Mesenchymal stem cell (in vitro differentiated cells and primary cell): ENCODE results near the gene SPEM1.
"Not testable (repeated sequence)": the region's sequence is repeated elsewhere in the genome, so short reads cannot be mapped to it uniquely, and the experiment has no call there.

Experiments used
- DNase-seq: peaks from one replicate; pipeline ENCODE4 v3.0.0-alpha.2; 2013
- H2AFZ ChIP-seq: one replicate; pipeline ENCODE4 v1.6.1; 2013; ENCODE audit warnings: low read depth, mild to moderate bottlenecking, control low read depth, inconsistent platforms, low read length, moderate library complexity
- H2AK5ac ChIP-seq: 2 replicates; pipeline ENCODE4 v1.6.1; 2013; ENCODE audit warnings: low read length, moderate library complexity, mild to moderate bottlenecking, inconsistent platforms; ENCODE audit not compliant: severe bottlenecking
- H2BK120ac ChIP-seq: one replicate; pipeline ENCODE4 v1.6.1; 2013; ENCODE audit warnings: low read depth, mild to moderate bottlenecking, inconsistent platforms, low read length, moderate library complexity
- H2BK12ac ChIP-seq, 2 experiments: one replicate each; pipeline ENCODE4 v1.6.1; 2013; ENCODE audit warnings: inconsistent platforms in 2 of 2, low read length in 2 of 2, mild to moderate bottlenecking in 2 of 2, moderate library complexity in 2 of 2, control low read depth in 1 of 2
- H2BK15ac ChIP-seq: one replicate; pipeline ENCODE4 v1.6.1; 2013; ENCODE audit warnings: mild to moderate bottlenecking, low read depth, inconsistent platforms; ENCODE audit not compliant: poor library complexity, severe bottlenecking
- H2BK5ac ChIP-seq: 2 replicates; pipeline ENCODE4 v1.6.1; 2013; ENCODE audit warnings: low read depth, mild to moderate bottlenecking, low read length, control low read depth, inconsistent platforms; ENCODE audit not compliant: poor library complexity, severe bottlenecking
- H3K14ac ChIP-seq, 2 experiments: one replicate each; pipeline ENCODE4 v1.6.1; 2013; ENCODE audit warnings: inconsistent platforms in 2 of 2, low read length in 2 of 2, control low read depth in 1 of 2, mild to moderate bottlenecking in 1 of 2, moderate library complexity in 1 of 2
- H3K18ac ChIP-seq, 2 experiments: one replicate each; pipeline ENCODE4 v1.6.1; 2013; ENCODE audit warnings: inconsistent platforms in 2 of 2, low read length in 2 of 2, control low read depth in 1 of 2, low read depth in 1 of 2, mild to moderate bottlenecking in 1 of 2
- H3K23ac ChIP-seq, 2 experiments: one replicate each; pipeline ENCODE4 v1.6.1; 2013; ENCODE audit warnings: inconsistent platforms in 2 of 2, low read length in 2 of 2, mild to moderate bottlenecking in 2 of 2, moderate library complexity in 2 of 2, control low read depth in 1 of 2
- H3K27ac ChIP-seq: 2 replicates; pipeline ENCODE4 v1.5.1; 2013; ENCODE audit warnings: mild to moderate bottlenecking, moderate library complexity, low read length, control low read depth, inconsistent platforms; ENCODE audit not compliant: poor library complexity, severe bottlenecking
- H3K27me3 ChIP-seq, 2 experiments: 2 replicates each; pipeline versions ENCODE4 v1.6.1 to v1.7.0; 2013; ENCODE audit warnings: low read length in 2 of 2, mild to moderate bottlenecking in 2 of 2, moderate library complexity in 2 of 2, control low read depth in 1 of 2, inconsistent platforms in 1 of 2; ENCODE audit not compliant: control insufficient read depth in 1 of 2, insufficient read depth in 1 of 2
- H3K36me3 ChIP-seq, 2 experiments: 2 replicates each; pipeline versions ENCODE4 v1.6.1 to v1.7.0; 2013; ENCODE audit warnings: low read length in 2 of 2, control low read depth in 1 of 2, inconsistent platforms in 1 of 2, low read depth in 1 of 2, mild to moderate bottlenecking in 1 of 2; ENCODE audit not compliant: insufficient read depth in 2 of 2, control insufficient read depth in 1 of 2
- H3K4ac ChIP-seq, 2 experiments: one replicate each; pipeline ENCODE4 v1.6.1; 2013; ENCODE audit warnings: inconsistent platforms in 2 of 2, low read length in 2 of 2, mild to moderate bottlenecking in 2 of 2, moderate library complexity in 2 of 2, control low read depth in 1 of 2, low read depth in 1 of 2
- H3K4me1 ChIP-seq: 2 replicates; pipeline ENCODE4 v1.6.1; 2013; ENCODE audit warnings: low read depth, low read length, control low read depth; ENCODE audit not compliant: control insufficient read depth, insufficient read depth
- H3K4me2 ChIP-seq: 2 replicates; pipeline ENCODE4 v1.6.1; 2013; ENCODE audit warnings: low read length, mild to moderate bottlenecking, inconsistent platforms; ENCODE audit not compliant: poor library complexity, severe bottlenecking
- H3K4me3 ChIP-seq, 2 experiments: 2 replicates each; pipeline versions ENCODE4 v1.5.1 to v1.7.0; 2013; ENCODE audit warnings: low read length in 2 of 2, mild to moderate bottlenecking in 2 of 2, control low read depth in 1 of 2, low read depth in 1 of 2; ENCODE audit not compliant: insufficient read depth in 1 of 2
- H3K79me1 ChIP-seq: replicated peaks from 2 replicates; pipeline ENCODE4 v1.6.1; 2013; ENCODE audit warnings: mild to moderate bottlenecking, control low read depth, low read length, inconsistent platforms; ENCODE audit not compliant: poor library complexity, severe bottlenecking
- H3K9ac ChIP-seq: 2 replicates; pipeline ENCODE4 v1.7.0; 2013; ENCODE audit warnings: mild to moderate bottlenecking, low read length, moderate library complexity
- H3K9me3 ChIP-seq: 2 replicates; pipeline ENCODE4 v1.7.0; 2013; ENCODE audit warnings: mild to moderate bottlenecking, low read length; ENCODE audit not compliant: control insufficient read depth
- H4K8ac ChIP-seq: one replicate; pipeline ENCODE4 v1.6.1; 2013; ENCODE audit warnings: inconsistent platforms, mild to moderate bottlenecking, low read length, moderate library complexity
- H4K91ac ChIP-seq: one replicate; pipeline ENCODE4 v1.6.1; 2013; ENCODE audit warnings: mild to moderate bottlenecking, low read length, inconsistent platforms
- WGBS: methylation state at CpG from one replicate; pipeline ENCODE4 v1.1.7; 2013; ENCODE audit warnings: mixed read lengths; 5-methylcytosine and 5-hydroxymethylcytosine counted together

SPEM1 gene

DNA sequence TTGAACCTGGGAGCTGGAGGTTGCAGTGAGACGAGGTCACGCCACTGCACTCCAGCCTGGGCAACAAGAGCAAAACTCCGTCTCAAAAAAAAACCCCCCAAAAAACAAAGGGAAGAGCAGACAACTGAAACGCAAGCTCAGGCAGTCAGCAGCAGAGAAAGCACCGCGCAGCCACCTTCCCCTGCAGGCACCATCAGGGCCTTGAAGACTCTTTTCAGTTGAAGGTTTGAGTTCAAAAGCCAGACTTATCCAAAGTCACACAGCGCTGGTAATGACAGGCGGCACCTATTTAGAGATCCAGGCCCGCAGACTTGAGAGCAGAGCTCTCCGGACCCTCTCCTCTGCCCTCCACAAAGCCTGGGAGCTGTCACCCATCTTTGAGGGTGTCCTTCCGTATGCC is 48.2 kb downstream of the SPEM1 start:
- H3K18ac ChIP-seq = no peak overlapping the region
- H4K91ac ChIP-seq = no peak overlapping the region
- DNase-seq = no peak
- H3K36me3 ChIP-seq = peaks cover 36 to 41% of the 10 kb centered on the region in 2 experiments
- WGBS = 98% methylated on average over 11 of the region's 11 CpGs
- H4K8ac ChIP-seq = no peak overlapping the region
- peaks cover 10% of the 10 kb centered on the region for H3K4me1 ChIP-seq
- no peak overlapping the region for H2AK5ac ChIP-seq
- no peak overlapping the region for H3K4me2 ChIP-seq
- no peak overlapping the region for H3K4me3 ChIP-seq
- H3K4ac ChIP-seq = no peak overlapping the region
- H2BK15ac ChIP-seq = peak overlapping the region; percentile 23
- no peak overlapping the region for H3K9ac ChIP-seq
- no peak overlapping the region for H2BK5ac ChIP-seq
- no peak overlapping the region for H2BK12ac ChIP-seq
- H3K27me3 ChIP-seq = no peaks in the 10 kb centered on the region
- H3K14ac ChIP-seq = no peak overlapping the region
- H3K9me3 ChIP-seq = no peaks in the 10 kb centered on the region
- H3K23ac ChIP-seq = no peak overlapping the region
- no peak overlapping the region for H2AFZ ChIP-seq
- H3K27ac ChIP-seq = no peak overlapping the region
- H3K79me1 ChIP-seq = peaks cover 37% of the 10 kb centered on the region
- H2BK120ac ChIP-seq = no peak overlapping the region

DNA sequence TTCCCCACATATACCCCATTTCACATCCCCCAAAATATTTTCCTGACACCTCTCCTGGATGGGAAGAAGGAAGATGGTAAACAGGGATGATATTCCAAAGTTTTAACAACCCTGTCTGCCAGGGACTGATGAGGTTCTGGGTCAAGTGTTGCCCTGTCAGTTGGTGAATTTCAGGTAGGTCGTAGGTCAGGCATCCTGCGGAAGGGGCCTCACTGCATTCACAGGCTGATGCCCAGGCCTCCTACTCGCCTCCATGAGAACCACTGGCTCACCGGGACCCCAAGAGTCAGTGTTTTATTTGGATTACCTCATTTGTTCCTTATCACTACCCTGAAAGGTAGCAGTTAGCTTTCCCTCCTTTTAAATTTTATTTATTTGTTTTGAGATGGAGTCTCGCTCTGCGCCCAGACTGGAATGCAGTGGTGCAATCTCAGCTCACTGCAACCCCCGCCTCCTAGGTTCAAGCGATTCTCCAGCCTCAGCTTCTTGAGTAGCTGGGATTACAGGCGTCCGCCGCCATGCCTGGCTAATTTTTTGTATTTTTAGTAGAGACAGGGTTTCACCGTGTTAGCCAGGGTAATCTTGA is 48.8 kb downstream of the SPEM1 start:
- H3K4me2 ChIP-seq = no peak overlapping the region
- H4K8ac ChIP-seq = no peak overlapping the region
- no peak overlapping the region for H4K91ac ChIP-seq
- H3K4me1 ChIP-seq = peaks cover 10% of the 10 kb centered on the region
- H3K14ac ChIP-seq = no peak overlapping the region
- H3K23ac ChIP-seq = no peak overlapping the region
- no peak overlapping the region for H3K9ac ChIP-seq
- H3K79me1 ChIP-seq = peaks cover 36% of the 10 kb centered on the region
- peaks cover 29 to 35% of the 10 kb centered on the region in 2 experiments for H3K36me3 ChIP-seq
- 75% methylated on average over 10 of the region's 12 CpGs for WGBS
- H3K18ac ChIP-seq = no peak overlapping the region
- peak overlapping the region; percentile 23 for H2BK15ac ChIP-seq
- no peaks in the 10 kb centered on the region for H3K9me3 ChIP-seq
- no peak overlapping the region for H2BK120ac ChIP-seq
- DNase-seq = no peak
- no peak overlapping the region for H2BK12ac ChIP-seq
- no peak overlapping the region for H3K4ac ChIP-seq
- H2AFZ ChIP-seq = no peak overlapping the region
- H3K27me3 ChIP-seq = no peaks in the 10 kb centered on the region
- H3K27ac ChIP-seq = no peak overlapping the region
- no peak overlapping the region for H3K4me3 ChIP-seq
- no peak overlapping the region for H2AK5ac ChIP-seq
- H2BK5ac ChIP-seq = no peak overlapping the region

DNA sequence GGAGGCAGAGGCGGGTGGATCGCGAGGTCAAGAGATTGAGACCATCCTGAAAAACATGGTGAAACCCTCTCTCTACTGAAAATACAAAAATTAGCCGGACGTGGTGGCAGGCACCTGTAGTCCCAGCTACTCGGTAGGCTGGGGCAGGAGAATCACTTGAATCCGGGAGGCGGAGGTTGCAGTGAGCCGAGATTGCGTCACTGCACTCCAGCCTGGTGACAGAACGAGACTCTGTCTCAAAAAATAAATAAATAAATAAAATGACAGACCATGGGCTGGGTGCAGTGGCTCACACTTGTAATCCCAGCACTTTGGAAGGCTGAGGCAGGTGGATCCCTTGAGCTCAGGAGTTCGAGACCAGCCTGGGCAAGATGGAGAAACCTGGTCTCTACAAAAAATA is 49.7 kb downstream of the SPEM1 start:
- H2AK5ac ChIP-seq, H4K8ac ChIP-seq, H3K4ac ChIP-seq, DNase-seq, H2AFZ ChIP-seq, H4K91ac ChIP-seq, H3K23ac ChIP-seq, H3K27me3 ChIP-seq, H2BK12ac ChIP-seq, H3K27ac ChIP-seq, H3K4me3 ChIP-seq, H3K9ac ChIP-seq, H2BK15ac ChIP-seq, H3K9me3 ChIP-seq, H3K18ac ChIP-seq, H3K4me2 ChIP-seq, H3K14ac ChIP-seq, H2BK5ac ChIP-seq, H2BK120ac ChIP-seq: not testable (repeated sequence)
- Histone ChIP-seq H3K36me3 (peaks cover 25 to 32% of the 10 kb centered on the region in 2 experiments), H3K4me1 (peaks cover 10% of the 10 kb centered on the region), H3K79me1 (peaks cover 35% of the 10 kb centered on the region)
- WGBS = 96% methylated on average over 11 of the region's 12 CpGs

DNA sequence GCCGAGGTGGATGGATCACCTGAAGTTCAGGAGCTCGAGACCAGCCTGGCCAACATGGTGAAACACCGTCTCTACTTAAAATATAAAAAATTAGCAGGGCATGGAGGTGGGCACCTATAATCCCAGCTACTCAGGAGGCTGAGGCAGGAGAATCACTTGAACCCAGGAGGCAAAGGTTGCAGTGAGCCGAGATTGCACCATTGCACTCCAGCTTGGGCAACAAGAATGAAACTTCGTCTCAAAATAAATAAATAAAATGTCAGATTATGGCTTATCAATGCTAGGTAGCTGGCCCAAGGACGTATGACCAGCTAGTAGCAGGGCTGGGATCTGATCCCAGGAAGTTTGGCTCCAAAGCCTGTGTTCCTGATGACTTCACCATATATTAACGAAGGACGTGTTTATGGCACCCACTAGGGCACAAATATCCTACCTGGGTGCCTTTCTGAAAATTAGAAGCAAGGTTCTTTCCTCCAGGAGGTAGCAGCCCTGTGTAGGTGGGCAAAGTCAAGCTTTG is 50.4 kb downstream of the SPEM1 start:
- peaks cover 23 to 28% of the 10 kb centered on the region in 2 experiments for H3K36me3 ChIP-seq
- 97% methylated on average over 8 of the region's 8 CpGs for WGBS

More for the DNA sequence above, 50.4 kb downstream of the SPEM1 start:
- not testable (repeated sequence) for H3K27ac ChIP-seq, H2BK120ac ChIP-seq, H4K8ac ChIP-seq, H2AK5ac ChIP-seq, H2BK15ac ChIP-seq, H3K9me3 ChIP-seq, H2BK5ac ChIP-seq, H3K18ac ChIP-seq, H3K9ac ChIP-seq, H3K4ac ChIP-seq, H3K14ac ChIP-seq, H2AFZ ChIP-seq, DNase-seq, H3K4me2 ChIP-seq, H2BK12ac ChIP-seq, H3K4me3 ChIP-seq, H3K23ac ChIP-seq, H3K27me3 ChIP-seq
- peaks cover 10% of the 10 kb centered on the region for H3K4me1 ChIP-seq
- peaks cover 33% of the 10 kb centered on the region for H3K79me1 ChIP-seq
- peak overlapping the region; percentile 39 for H4K91ac ChIP-seq
